HG02870 (cell line): Measurements from ENCODE around the gene OLFML2B.

ENCODE experiments used
- ATAC-seq: cut with Tn5 transposase; IDR thresholded peaks from one replicate; pipeline ENCODE4 v1.9.1; 2021; ENCODE audit warnings: mild to moderate bottlenecking, moderate library complexity; ENCODE audit not compliant: unreplicated experiment

OLFML2B gene

GRCh38 chr1:162008799-162009198 lies 14.9 kb downstream of the OLFML2B start:
- no peak for ATAC-seq

- ATAC-seq, result no peak
Measured at GRCh38 chr1:162007466-162007865, 16.2 kb downstream of the OLFML2B start.

- ATAC-seq, result no peak
Measured at GRCh38 chr1:162006081-162006480, 17.6 kb downstream of the OLFML2B start.

GRCh38 chr1:162004441-162004950 lies 19.2 kb downstream of the OLFML2B start:
- no peak for ATAC-seq

GRCh38 chr1:162003830-162004215 lies 19.8 kb downstream of the OLFML2B start:
- ATAC-seq, result no peak

- ATAC-seq, result no peak
Measured at GRCh38 chr1:162003061-162003829, 20.4 kb downstream of the OLFML2B start.

- ATAC-seq, result no peak
Measured at GRCh38 chr1:162000053-162000420, 23.6 kb downstream of the OLFML2B start.

- ATAC-seq, result no peak
Measured at GRCh38 chr1:161999301-162000052, 24.2 kb downstream of the OLFML2B start.

- ATAC-seq, result no peak
Measured at GRCh38 chr1:161998811-161999210, 24.9 kb downstream of the OLFML2B start.

- no peak for ATAC-seq
Measured at GRCh38 chr1:161997152-161997551, 26.5 kb downstream of the OLFML2B start.

GRCh38 chr1:161994175-161994668 lies 29.4 kb downstream of the OLFML2B start:
- no peak for ATAC-seq

- no peak for ATAC-seq
Measured at GRCh38 chr1:161993576-161993975, 30.1 kb downstream of the OLFML2B start.

- ATAC-seq, result no peak
Measured at GRCh38 chr1:161989786-161990185, 33.9 kb downstream of the OLFML2B start.

- no peak for ATAC-seq
Measured at GRCh38 chr1:161989108-161989507, 34.6 kb downstream of the OLFML2B start.

- ATAC-seq, result no peak
Measured at GRCh38 chr1:161988413-161988812, 35.3 kb downstream of the OLFML2B start.

GRCh38 chr1:161987872-161988271 lies 35.8 kb downstream of the OLFML2B start:
- no peak for ATAC-seq

GRCh38 chr1:161987303-161987702 lies 36.4 kb downstream of the OLFML2B start:
- ATAC-seq, result no peak

GRCh38 chr1:161986328-161986727 lies 37.3 kb downstream of the OLFML2B start:
- no peak for ATAC-seq

- no peak for ATAC-seq
Measured at GRCh38 chr1:161985301-161985822, 38.3 kb downstream of the OLFML2B start.

- ATAC-seq, result no peak
Measured at GRCh38 chr1:161983725-161984124, 39.9 kb downstream of the OLFML2B start.

GRCh38 chr1:161982917-161983316 lies 40.8 kb downstream of the OLFML2B start:
- no peak for ATAC-seq

GRCh38 chr1:161982507-161982895 lies 41.2 kb downstream of the OLFML2B start:
- no peak for ATAC-seq
